ENCODE measurements around the gene NOC4L.
"Not testable (repeated sequence)": the region's sequence is repeated elsewhere in the genome, so short reads cannot be mapped to it uniquely, and the experiment has no call there.

The NOC4L gene

DNA sequence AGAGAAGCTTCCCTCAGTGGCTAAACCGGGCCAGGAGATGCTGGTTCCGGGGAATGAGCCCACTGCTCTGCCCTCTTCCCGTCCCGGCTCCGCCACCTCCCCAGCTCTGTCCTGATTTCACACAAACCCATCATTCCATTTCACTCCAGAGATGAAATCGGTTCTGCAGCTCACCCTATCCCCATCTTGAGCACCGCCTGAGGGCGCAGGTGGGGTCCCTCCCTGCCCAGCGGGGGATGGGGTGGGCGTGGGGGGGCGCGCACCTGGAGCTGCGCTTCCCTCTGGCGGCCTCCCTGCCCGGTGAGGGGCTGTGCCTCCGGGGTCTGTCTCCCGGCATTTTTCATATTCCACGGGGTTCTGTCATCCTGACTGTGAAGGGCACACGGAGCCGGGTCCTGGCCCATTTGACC lies 44.7 kb downstream of the NOC4L start:
- DNase-seq (ENCODE audit: low read depth, low spot score) = no peak
- H3K4me3 ChIP-seq (ENCODE audit: low read length) = peak overlapping the region; percentile 73

DNA sequence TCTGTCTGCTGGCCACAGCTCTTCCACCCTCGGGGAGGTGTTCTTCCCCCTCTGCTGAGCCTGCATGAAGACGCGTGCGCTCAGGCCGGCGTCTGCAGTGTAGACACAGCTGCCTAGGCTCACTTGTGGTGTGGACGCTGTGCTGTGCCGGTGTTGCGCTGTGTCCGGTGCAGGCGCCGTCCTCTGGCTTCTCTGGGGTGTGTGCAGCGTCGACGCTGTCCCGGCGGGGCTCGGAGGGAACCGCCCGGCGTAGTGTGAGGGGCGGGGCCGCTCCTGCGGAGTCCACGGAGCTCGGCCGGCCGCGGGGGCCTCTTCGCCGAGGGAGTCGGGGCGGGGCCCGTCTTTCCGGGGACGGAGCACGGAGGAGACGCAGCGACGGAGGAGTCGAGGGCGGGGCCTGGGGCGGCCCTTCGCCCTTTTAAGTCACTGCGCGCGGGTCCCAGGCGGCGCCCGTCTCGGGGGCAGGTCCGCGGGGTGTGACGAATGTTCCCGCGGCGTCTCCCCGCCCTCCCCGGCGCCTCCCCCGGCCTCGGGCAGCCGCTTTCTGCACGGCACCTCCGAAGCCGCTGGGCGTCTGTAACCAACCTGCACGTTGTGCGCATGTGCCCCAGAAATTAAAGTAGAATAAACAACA lies 45.2 kb downstream of the NOC4L start:
- peak overlapping the region; percentile 73 for H3K4me3 ChIP-seq (ENCODE audit: low read length)

GRCh38 chr12:132190012-132190755 lies 45.9 kb downstream of the NOC4L start:
- DNase-seq (ENCODE audit: low read depth, low spot score) = no peak
- peak overlapping the region; percentile 73 for H3K4me3 ChIP-seq (ENCODE audit: low read length)

More for the DNA sequence above, 45.2 kb downstream of the NOC4L start:
- peak; percentile 90 for DNase-seq (ENCODE audit: low read depth, low spot score)

DNA sequence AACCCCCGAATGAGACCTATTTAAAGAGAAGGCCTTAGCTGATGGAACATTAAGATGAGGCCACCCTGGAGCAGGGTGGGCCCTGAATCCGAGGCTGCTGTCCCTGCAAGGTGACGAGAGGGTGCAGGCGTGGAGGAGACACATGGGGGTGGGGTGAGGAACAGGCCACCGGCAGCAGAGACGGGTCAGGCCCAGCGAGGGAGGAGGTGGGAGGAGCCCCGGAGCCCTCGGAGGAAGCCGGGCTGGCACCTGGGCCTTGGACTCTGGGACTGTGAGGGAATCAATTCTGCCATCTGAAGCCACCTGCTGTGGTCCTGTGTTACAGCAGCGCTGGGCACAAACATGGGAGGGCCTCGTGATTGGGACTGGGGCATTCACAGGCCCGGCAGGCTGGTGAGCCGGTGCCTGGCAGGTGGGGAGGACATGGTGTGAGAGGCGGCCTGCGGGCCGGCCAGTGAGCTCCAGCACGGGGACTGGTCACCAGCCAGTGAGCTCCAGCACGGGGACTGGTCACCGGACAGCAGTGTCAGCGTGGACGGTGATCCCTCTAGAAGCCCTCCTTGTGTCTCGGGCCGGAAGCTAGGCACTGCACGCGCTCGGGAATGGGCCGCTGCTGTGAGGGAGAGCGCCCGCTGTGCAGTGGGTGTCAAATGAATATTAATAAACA lies 46.7 kb downstream of the NOC4L start:
- no peak overlapping the region for H3K4me3 ChIP-seq (ENCODE audit: low read length)
- no peak for DNase-seq (ENCODE audit: low read depth, low spot score)

- no peak for DNase-seq (ENCODE audit: low read depth, low spot score)
- H3K4me3 ChIP-seq (ENCODE audit: low read length) = no peak overlapping the region
Observed at GRCh38 chr12:132191715-132192553, 47.7 kb downstream of the NOC4L start.

GRCh38 chr12:132194056-132194455 lies 49.8 kb downstream of the NOC4L start:
- no peak for DNase-seq (ENCODE audit: low read depth, low spot score)
- no peak overlapping the region for H3K4me3 ChIP-seq (ENCODE audit: low read length)

- H3K4me3 ChIP-seq (ENCODE audit: low read length) = no peak overlapping the region
- DNase-seq (ENCODE audit: low read depth, low spot score) = no peak
Observed at GRCh38 chr12:132194556-132194955, 50.3 kb downstream of the NOC4L start.

GRCh38 chr12:132195242-132195641 lies 51.0 kb downstream of the NOC4L start:
- not testable (repeated sequence) for H3K4me3 ChIP-seq (ENCODE audit: low read length); DNase-seq (ENCODE audit: low read depth, low spot score)

- no peak for DNase-seq (ENCODE audit: low read depth, low spot score)
- H3K4me3 ChIP-seq (ENCODE audit: low read length) = no peak overlapping the region
Observed at GRCh38 chr12:132196038-132196872, 52.0 kb downstream of the NOC4L start.

DNA sequence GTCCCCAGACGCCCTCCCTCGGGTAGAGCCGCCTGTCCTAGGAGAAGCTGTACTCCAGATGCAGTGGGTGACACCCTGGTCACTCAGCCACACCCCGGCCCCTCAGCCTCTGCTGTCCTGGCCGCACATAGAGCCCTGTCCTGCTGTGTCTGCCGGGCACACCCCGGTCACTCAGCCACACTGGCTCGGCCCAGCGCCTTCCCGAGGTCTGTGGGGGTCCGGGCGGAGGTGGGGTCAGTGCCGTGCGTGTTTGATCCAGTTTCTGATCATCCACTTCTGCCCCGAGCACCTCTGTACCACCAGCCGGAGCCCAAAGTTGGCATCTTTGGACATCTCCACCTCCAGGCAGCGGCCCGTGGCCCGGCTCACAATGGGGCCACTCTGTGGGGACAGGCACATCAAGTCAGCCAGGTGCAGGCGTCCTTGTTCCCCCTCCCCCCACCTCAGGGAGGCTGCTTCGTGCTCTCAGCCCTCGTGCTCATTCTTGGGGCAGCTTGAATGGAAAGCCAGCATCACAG lies 52.7 kb downstream of the NOC4L start:
- no peak overlapping the region for H3K4me3 ChIP-seq (ENCODE audit: low read length)
- no peak for DNase-seq (ENCODE audit: low read depth, low spot score)

DNA sequence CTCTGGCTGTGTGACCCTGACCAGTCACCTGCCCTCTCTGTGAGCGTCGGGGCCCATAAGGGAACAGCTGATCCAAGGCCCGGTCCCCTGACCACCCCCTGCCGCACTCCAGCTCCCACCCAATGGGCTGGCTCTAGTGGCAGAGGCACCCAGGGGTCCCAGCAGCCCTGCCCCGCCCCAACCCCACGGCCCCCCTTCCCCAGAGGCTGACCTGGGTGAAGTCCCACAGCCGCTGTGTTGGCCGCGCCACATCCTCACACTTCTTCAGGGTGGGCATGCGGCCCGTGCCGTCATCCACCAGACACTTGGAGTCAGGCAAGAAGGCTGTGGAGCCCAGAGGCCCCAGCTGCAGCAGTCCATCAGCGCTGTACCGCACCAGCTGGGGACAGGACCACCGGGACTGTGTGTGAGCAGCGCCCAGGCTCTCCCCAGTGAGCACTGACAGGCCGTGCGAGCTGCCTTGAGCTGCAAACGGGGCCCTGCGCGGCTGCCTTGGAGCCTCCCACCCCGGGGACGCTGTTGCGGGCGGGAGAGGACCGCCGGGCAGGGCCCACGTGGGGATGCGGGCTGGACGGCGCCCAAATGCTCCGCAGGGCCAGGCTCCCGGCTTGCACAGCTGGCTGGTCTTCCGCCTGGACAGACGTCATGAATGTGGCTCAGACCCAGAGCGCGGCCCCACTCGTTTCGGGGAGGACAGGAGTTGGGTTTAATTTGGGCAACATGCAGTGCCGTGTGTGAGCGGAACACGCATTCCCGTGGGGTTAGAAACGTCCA lies 53.5 kb downstream of the NOC4L start:
- no peak overlapping the region for H3K4me3 ChIP-seq (ENCODE audit: low read length)
- no peak for DNase-seq (ENCODE audit: low read depth, low spot score)

GRCh38 chr12:132199101-132199500 lies 54.8 kb downstream of the NOC4L start:
- H3K4me3 ChIP-seq (ENCODE audit: low read length) = no peak overlapping the region
- no peak for DNase-seq (ENCODE audit: low read depth, low spot score)

DNA sequence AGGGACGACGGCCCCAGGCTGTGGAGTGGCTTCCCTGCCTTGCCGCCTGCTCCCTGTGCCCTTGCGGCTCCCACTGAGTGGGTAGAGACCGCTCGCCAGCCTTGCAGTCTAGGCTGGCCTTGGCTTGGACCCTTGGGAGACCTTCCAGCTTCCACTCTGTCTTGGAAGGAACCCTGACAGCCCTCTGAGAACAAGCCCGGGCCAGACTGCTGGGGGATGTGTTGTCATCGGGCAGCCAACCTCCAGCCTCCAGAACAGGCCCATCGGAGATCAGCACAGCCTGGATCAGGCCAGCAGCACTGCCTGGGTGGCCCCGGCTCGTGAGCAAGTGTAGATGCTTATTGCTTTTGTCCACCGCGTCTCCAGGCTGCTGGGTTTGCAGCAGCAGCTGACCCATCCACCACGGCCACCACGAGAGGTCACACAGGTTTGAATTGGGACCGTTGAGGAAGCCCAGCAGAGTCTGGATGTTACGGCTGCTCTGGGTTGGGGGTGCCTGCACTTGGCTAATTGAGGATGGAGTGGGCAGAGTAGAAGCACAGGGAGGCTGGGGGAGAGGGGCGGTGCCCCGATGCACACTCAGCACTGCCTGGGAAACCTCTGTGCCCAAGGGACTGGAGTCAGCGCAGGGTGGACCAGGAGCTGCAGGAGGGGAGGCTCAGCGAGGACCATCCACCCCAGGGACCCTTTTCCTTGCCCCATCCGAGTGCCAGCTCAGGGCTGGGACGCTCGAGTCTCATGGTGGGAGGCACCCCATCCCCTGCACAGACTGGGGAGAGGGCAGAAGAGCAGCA lies 55.5 kb downstream of the NOC4L start:
- no peak overlapping the region for H3K4me3 ChIP-seq (ENCODE audit: low read length)
- no peak for DNase-seq (ENCODE audit: low read depth, low spot score)

DNA sequence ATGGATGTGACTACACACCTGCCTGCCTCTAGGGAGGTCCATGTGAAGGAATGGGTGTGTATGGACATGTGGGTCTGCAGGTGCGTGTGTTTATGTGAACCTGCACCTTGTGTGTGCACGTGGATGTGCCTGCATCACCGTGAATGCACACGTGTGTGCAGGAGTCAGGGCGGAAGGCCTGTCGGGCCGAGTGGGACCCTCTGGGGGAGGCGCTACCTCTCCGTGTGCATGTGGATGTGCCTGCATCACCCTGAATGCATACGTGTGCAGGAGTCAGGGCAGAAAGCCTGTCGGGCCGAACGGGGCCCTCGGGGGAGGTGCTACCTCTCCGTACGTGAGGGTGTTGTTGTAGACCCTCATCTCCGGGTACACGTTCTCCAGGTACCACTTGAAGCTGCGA lies 56.5 kb downstream of the NOC4L start:
- DNase-seq (ENCODE audit: low read depth, low spot score) = no peak
- no peak overlapping the region for H3K4me3 ChIP-seq (ENCODE audit: low read length)

- no peak for DNase-seq (ENCODE audit: low read depth, low spot score)
Observed at GRCh38 chr12:132201391-132202120, 57.3 kb downstream of the NOC4L start.

More at GRCh38 chr12:132201391-132202120, 57.3 kb downstream of the NOC4L start:
- H3K4me3 ChIP-seq (ENCODE audit: low read length) = no peak overlapping the region
